Measurements from ENCODE around the gene SMG6.
A peak's percentile ranks its signal among the peaks of the same experiment; 100 is the strongest.

SMG6 gene

DNA sequence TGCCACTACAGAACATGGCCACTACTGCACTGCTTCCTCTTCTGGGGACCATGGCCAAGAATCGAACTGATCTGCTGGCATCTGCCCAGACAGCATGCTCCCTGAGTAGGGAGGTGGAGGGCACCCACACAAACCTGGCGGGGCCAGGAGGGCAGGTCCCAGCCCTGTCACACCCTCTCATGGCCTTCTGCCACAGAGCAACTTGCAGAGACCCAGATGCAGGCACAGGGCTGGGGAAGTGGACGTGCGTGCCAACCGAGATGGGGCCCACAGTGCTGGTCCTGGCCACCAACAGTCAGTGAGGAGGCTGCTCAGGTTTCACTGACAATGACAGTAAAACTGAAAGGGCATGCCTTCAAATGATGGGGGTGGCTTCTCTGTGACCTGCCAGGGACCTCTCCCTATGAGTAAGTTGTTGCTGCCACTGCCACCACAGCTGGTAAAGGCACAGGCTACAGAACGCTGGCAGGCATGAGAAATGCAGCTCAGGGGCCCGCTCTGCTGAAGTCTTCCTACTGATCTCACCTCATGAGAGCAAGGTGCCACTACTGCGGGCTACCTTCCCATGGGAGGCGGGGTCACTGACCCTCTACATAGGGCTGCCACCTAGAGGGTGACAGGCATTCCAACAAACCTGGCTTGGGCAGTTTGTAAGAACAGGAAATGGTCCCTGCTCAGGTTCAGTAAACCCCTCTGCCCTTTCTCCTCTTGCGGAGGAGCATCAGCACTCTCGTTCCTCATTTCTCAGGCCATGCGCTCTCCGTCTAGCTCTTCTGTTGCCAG lies 233.2 kb downstream of the SMG6 start:
- peak; percentile 68 to 72 for DNase-seq

DNA sequence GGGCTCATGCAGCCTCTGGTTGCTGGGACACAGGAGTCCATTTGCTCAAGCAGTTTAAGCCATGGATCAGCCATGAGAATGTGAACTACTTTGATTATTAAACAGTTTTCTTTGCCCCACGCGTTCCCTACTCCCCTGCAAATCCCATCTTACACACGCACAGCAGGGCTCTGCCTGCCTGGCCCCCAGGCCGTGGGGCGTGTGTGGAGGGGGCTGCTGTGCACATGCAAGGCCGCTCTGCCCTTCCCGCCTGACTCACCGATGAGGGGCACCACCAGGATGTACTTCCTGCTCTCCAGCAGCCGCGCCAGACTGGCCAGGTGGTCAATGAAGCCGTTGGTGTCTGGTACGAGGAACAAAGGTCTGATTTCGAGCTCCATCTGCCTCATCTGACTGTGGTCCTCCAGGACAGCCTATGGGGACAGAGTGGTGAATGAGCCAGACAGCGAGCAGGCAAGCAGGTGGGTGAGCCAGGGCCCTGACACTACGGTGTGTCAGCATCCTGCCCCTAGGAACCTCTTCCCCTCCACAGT lies 235.0 kb downstream of the SMG6 start:
- no peak for DNase-seq

DNA sequence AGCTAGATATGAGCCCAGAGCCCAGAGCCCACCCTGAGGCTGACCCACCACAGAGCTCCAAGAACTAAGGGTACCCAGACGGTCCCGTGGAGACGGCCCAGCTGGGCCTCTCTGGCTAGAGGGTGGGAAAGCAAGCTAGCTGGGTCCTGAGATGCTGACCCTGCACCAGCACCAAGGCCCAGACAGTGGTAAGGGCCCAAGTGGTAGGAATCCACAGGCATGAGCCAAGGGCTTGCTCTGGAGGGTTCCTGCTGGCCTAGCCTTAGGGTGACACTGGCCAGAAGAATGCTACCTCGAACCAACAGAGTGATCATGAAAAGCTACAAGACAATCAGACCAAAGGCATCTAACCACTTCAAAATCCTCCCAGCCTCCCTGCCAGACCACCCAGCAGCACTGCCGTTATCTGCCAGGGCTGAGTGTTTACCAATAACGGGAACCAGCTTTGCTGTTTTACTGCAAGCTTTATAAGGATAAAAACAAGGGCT lies 235.5 kb downstream of the SMG6 start:
- DNase-seq: no peak

DNA sequence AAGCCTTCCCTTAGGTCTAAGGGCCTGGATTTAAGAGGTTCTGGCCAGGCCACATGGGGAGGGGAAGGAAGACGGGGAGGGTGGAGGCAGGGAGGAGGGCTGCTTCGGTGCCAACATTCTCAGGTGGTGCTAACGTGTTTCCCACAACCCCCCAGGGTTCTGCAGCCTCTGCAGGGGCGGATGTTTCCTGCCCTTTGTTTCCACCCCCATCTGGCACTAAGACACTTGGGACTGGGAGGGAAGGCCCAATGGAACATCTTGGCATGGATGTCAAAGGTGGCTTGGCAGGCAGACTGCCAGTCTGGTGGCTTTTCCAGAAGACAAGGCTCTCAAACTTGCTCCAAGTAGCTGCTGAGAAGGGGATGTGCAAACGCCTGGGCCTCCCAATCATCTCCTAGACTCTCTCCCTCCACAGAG lies 236.0 kb downstream of the SMG6 start:
- no peak for DNase-seq

DNA sequence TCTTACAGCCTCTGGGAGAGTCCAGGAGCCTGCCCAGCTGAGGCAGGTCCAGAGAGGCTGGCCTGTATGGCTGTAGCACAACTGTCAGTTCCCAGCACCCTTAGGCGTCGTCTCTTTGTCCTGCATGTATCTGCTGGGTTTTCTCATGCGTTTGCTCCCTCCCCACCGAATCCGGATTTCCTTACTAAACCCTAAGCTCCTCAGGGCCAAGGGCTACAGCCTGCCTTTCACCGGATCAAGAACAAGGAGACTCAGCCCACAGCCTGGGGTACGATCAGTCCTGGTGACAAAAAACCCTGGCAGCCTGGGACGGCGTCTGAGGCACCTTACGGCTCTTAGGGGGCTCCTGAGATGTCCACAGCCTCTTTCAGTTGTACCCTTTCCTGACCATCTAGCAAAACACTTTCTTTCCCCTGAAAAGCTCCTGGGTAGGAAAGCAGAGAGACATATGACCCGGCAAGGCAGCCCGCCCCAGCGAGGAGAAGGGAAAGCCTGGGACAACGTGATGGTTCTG lies 236.5 kb downstream of the SMG6 start:
- no peak for DNase-seq

DNA sequence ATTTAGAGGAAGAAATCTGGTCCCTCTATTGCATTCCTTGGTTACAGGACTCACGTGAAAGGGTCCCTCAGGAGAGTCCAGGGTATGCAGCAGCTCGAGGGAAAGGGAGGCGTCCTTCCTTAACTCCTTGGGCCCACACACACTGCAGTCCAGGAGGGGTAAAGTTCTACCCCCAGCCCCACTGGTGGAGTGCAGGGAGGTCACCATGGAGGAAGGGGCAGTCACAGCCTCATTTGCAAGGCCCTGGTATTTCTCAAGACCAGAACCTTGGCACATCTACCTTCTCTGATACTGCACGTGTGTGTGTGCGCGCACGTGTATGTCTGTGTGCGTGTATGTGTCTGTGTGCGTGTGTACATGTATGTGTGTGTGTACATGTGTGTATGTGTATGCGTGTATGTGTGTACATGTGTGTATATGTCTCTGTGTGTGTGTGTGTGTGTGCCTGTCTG lies 237.6 kb downstream of the SMG6 start:
- DNase-seq: no peak

DNA sequence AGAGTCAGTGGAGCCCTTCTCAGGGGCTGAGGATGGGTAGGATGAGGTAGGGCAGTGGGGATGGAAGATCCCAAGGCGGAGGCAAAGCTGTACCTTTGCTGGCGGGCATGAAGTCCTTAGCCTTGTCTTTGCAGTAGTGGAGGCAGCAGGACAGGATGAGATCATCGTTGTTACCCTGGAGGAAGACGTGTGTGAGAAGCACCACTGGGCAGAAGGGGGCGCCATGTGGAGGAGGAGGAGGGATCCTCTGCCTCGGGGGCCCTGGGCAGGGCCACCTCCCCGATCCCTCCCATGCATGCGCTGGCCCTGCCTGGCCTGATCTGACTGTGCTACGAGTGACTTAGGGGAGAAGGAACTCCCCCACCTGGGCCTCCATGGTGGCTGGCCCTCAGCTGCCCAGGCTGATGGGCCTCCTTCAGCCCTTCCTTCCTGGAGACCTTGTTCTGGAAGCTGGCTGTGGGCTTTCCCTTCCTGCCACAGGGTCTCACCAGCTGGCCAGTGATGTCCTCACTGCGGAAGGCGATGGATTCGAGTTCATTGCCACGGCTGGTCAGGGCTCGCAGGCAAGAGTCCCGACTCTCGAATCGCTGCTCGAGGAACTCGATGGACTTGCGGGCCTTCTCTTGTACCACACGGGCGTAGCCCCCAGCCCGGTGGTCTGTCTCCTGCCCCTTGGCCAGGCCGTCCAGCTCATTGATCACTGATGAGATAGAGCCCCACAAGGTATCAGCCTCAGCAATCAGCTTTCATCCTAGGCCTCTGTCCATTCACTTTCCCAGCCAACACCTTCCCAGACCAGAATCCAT lies 238.4 kb downstream of the SMG6 start:
- DNase-seq: peak; percentile 77

DNA sequence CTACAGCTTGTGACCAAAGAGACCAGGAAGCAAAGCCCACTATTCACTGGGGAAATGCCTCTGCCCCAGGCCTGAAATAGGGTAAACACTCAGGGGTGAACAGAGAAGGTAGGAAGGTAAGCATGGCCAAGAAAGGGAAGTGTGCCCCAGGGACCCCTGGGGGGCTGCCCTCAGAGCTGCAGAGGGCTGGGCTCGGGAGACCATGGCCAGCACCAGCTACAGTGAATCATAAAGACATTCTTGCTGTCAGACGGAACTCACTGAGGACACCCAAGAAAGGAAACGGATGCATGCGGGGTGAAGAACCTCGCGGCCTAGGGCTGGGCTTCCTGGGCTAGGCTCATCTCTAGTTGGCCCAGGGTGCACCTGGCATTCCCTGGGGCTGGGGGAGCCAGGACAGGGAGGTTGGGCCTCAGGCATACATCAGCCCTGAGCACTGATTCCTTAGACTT lies 239.0 kb downstream of the SMG6 start:
- DNase-seq: no peak

DNA sequence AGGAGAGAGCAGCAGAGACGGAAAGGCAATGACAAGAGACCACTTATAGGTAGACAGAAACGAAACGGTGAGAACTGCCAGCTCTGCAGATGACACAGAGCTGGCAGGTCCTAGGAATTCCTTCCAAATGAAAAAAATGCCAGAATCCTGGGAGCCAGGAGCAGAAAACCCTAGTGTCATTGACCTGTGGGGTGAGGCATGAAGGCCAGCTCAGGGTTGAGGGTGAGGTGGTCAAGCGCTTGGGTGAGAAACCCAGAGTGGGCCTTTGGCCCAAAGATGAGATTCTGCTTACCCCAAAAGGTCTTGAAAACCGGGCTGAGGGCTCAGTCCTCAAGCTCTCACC lies 239.5 kb downstream of the SMG6 start:
- DNase-seq: no peak

DNA sequence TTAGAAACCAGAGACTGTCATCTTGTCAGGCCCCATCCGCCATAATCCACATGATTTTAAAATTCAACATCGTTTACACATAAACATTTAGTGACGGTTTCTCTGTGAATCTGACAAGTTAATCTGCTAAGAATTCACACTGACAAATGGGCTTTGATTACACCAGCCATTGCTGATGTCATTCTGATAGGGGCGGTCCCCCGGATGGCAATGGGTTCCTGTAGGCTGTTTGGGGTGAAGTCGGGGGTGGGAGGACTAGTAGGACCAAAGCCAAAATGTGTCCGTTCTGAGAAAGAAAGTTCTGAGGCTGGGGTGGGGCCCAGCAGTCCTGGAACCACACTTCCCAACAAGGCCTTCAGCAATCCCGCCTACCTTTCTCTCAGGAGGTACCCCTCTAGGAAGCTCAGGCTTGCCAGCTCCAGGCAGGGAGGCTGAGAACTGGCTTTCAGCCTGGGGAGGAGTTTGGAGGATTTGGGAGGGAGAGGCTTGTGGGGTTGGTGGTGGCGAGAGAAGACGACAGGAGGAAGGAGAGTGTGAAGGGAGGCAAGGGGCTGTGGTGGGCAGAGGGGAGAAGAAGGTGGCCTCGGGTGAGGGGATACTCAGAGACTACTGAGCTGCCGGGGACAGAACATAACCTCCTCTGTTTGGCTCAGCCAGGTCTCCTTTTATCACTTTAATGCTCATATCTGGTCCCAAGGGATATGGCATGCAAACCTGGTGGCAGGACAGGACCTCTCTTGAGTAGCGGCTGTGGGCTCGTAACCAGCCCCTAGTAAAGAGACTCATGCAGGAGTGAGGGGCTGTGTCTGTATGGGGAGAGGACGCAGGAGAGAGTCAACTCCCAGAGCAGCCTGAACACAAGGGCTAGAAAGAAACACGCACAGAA lies 240.1 kb downstream of the SMG6 start:
- DNase-seq: no peak

DNA sequence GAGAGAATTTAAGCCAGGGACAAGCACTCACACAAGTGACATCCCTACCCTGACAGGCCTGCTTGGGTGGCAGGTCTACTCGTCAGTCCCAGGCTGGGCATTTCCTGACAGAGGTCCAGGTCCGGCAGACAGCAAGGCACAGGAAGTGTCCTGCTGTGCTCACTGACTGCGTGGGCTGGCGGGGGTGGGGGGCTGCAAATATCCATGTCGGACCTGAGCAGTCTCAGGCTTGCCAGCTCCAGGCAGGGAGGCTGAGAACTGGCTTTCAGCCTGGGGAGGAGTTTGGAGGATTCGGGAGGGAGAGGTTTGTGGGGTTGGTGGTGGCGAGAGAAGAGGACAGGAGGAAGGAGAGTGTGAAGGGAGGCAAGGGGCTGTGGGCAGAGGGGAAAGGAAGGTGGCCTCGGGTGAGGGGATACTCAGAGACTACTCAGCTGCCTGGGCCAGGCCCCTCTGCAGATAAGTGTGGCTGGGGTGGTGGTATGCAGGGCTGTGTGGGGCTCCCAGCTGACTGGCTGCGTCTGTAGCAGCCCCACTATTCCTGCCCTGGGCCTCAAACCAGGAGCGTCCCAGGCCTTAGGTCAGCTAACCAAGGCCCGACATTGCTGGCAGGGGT lies 240.9 kb downstream of the SMG6 start:
- no peak for DNase-seq

DNA sequence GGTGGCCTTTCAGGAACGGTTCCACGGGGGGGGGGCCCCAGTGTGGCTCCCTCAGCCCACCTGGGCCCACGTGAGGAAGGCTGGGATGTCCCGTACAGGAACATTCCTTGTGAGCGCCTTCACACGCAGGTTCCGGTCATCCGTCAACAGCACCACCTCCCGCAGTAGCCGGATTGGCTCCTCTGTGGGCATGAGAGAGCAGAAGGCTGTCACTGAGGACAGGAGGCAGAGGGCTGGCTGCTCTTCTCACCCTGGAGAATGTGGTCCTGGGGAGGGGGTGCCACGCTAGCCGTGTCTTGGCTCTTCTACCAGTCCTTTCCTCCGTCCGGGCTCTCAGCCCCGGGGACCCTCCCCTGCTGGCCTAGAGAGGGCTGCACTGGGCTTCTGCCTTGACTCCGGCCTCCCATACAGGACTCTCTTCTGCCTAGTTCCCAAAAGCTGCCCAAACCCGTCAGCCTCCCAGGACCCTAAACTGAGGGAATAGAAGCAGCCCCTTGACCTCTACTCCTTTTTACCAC lies 242.1 kb downstream of the SMG6 start:
- DNase-seq: no peak

DNA sequence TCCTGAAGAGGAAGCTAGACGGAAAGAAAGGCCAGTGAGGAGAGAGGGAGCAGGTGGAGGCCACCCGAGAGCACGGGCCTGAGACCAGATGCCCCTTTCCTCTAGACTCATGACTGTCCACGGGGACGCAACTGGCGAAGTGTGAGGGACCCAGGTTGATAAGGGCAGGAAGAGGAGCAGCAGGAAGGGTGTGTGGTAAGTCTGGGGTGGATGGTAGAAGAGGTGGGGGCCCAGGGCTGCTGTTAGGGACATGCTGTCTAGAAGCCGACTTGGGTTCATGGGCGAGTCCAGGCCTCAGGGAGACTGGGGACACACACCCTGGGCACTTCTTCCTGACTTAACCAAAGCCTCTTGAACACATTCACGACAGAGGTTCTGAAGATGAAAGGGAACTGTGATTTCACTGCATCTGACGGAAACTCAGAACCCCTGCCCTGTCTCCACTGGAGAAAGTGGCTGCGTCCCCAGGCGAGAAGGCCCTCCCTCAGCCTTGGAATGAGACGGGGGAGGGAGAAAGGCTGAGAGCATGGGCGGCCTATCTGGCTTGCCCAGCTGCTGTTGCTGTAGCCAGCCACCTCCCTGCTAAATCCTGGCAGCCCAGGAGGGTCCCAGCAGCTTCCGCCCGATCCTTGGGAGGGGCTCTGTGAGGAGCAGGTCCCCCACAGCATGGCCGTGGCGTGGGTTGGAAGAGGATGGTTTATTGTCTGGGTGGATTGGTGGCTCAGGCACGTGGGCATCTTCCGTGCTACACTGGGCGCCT lies 242.7 kb downstream of the SMG6 start:
- DNase-seq: no peak

DNA sequence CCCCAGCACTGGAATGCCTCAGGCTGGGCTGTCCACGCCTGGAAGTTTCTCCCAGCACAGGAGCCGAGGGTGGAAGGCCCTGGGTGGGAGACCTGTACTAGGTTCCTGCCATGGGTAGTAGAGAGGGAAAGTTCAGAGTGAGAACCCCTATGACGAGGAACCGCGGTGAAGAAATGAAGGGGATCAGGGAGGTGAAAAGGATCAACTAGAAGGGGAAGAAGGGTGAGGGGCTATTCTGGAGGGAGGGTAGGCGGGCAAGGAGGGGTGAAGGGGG lies 243.3 kb downstream of the SMG6 start:
- DNase-seq: no peak

DNA sequence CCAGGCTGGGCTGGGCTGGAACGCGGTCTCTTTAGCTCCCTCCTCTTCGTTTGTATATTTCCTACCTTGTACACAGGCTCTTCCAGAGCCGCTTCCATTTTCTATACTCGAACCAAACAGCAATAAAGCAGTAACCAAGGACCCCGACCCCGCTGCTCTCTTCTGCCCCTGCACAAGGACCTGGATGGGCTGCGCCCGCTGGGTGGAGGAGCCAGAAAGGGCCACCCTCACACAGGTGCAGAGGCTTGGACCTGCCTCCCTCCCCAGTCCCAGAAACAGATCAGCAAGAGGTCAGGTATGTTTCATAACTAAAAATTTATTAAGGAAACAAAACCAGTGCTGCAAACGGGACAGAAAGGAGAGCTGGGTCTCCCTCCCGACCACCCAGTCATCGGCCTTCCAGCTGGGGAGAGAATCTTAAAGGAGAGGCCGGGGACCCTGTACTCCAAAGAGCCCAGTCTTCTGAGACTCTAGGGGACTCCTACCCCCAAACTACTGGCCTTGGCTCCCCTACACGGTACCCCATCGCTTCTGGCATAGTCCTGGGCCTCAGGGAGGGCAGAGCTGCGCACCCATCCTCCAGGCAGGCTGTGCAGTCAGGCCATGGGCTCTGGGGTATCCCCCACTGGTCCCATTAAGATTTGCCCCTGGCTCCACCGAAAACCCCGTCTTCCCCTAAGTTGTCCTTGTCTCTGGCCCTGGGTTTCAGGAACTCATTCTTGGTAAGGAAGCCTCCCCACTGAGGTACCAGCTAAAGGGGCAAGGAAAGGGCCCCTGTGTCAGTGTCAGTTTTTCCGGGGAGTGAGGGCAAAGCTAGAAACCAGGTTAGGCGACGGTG lies 243.8 kb downstream of the SMG6 start:
- no peak for DNase-seq

DNA sequence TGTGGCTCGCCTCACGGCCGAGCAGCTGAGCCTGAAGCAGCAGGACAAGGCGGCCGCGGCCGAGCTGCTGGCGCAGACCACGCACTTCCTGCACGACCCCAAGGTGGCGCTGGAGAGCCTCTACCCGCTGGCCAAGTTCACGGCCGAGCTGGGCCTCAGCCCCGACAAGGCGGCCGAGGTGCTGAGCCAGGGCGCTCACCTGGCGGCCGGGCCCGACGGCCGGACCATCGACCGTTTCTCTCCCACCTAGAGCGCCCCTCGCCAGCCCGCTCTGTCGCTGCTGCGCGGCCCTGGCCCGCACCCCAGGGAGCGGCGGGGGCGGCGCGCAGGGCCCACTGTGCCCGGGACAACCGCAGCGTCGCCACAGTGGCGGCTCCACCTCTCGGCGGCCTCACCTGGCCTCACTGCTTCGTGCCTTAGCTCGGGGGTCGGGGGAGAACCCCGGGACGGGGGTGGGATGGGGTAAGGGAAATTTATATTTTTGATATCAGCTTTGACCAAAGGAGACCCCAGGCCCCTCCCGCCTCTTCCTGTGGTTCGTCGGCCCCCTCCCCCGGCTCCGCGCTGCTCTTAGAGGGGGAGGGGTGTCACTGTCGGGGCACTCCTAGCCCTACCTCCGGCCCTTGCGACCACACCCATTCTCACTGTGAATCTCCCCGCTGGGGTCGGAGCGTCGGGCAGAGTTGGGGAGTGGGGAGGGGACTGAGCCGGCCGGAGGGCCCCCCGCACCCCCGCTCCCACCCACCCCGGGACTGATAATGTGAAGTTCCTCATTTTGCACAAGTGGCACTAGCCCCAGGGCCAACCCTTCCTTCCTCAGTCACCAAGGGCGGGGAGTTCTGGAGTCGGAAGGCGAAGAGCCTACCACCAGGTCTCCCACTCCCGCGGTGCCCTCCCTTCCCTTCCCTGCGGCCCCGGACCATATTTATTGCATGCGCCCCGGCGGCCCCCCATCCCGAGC lies 244.7 kb downstream of the SMG6 start:
- DNase-seq: peak; percentile 76 to 80

DNA sequence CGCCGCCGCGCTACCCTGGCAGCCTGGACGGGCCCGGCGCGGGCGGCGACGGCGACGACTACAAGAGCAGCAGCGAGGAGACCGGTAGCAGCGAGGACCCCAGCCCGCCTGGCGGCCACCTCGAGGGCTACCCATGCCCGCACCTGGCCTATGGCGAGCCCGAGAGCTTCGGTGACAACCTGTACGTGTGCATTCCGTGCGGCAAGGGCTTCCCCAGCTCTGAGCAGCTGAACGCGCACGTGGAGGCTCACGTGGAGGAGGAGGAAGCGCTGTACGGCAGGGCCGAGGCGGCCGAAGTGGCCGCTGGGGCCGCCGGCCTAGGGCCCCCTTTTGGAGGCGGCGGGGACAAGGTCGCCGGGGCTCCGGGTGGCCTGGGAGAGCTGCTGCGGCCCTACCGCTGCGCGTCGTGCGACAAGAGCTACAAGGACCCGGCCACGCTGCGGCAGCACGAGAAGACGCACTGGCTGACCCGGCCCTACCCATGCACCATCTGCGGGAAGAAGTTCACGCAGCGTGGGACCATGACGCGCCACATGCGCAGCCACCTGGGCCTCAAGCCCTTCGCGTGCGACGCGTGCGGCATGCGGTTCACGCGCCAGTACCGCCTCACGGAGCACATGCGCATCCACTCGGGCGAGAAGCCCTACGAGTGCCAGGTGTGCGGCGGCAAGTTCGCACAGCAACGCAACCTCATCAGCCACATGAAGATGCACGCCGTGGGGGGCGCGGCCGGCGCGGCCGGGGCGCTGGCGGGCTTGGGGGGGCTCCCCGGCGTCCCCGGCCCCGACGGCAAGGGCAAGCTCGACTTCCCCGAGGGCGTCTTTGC lies 245.6 kb downstream of the SMG6 start:
- DNase-seq: no peak

DNA sequence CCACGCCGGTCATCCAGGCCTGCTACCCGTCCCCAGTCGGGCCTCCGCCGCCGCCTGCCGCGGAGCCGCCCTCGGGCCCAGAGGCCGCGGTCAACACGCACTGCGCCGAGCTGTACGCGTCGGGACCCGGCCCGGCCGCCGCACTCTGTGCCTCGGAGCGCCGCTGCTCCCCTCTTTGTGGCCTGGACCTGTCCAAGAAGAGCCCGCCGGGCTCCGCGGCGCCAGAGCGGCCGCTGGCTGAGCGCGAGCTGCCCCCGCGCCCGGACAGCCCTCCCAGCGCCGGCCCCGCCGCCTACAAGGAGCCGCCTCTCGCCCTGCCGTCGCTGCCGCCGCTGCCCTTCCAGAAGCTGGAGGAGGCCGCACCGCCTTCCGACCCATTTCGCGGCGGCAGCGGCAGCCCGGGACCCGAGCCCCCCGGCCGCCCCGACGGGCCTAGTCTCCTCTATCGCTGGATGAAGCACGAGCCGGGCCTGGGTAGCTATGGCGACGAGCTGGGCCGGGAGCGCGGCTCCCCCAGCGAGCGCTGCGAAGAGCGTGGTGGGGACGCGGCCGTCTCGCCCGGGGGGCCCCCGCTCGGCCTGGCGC lies 246.3 kb downstream of the SMG6 start:
- no peak for DNase-seq
